GM12872 (cell line): Measurements from ENCODE around the gene ZNF839.

Experiments used
- CTCF ChIP-seq: IDR thresholded peaks from 3 replicates; pipeline ENCODE4 v1.5.1; 2011; ENCODE audit warnings: low read depth, mild to moderate bottlenecking, low read length, moderate library complexity; ENCODE audit not compliant: insufficient read depth

The ZNF839 gene

GRCh38 chr14:102316743-102317563 is 2.6 kb upstream of the ZNF839 start:
- peak; percentile 76 for TF ChIP-seq CTCF

- peak; percentile 25; the same call in 1 of the 3 replicates for TF ChIP-seq CTCF
These were observed 1.8 kb upstream of the ZNF839 start for GRCh38 chr14:102317564-102318248.

GRCh38 chr14:102318781-102319276 is 717 bp upstream of the ZNF839 start:
- no peak for TF ChIP-seq CTCF

GRCh38 chr14:102320033-102320660 is 601 bp downstream of the ZNF839 start:
- TF ChIP-seq CTCF, result no peak

GRCh38 chr14:102320671-102321455 is 1.3 kb downstream of the ZNF839 start:
- no peak for TF ChIP-seq CTCF

GRCh38 chr14:102321456-102322422 is 2.2 kb downstream of the ZNF839 start:
- TF ChIP-seq CTCF, result no peak
